Frontal cortex (tissue), 4 donors: ENCODE data around the gene TRNT1. TPM values are rescaled to one million over a fixed set of nuclear protein-coding genes. Genes with fewer than 3 reads are reported as not detected.

Source experiments
- DNase-seq, 2 donors: peaks; one replicate each; pipeline ENCODE4 v3.0.0; 2012; ENCODE audit warnings: low spot score in 2 of 2
- FAIRE-seq: peaks from 2 replicates; lab custom pipeline; 2012; peaks lifted over from hg19 to GRCh38; lab: Jason Lieb, UNC
- small RNA-seq: library from RNA; depleted of rRNA; stranded (forward); fragments of <200 nt; gene quantifications from one replicate; pipeline ENCODE3, GENCODE V24; 2014
- total RNA-seq: library from RNA; depleted of rRNA; stranded (reverse); fragments of >200 nt; gene quantifications from one replicate; pipeline ENCODE4 v1.2.3, GENCODE V29; 2014
- donor health status: control.
- donor health status: control.
- donor health status: control.

The TRNT1 gene
- total RNA-seq, 1 donor from 2014 or later = 70.5 TPM

GRCh38 chr3:3170998-3171397 is 44.3 kb downstream of the TRNT1 start:
- DNase-seq (peak in 1 of 2 donors; percentile 11), FAIRE-seq (peak; percentile 8)

GRCh38 chr3:3172627-3173026 is 45.9 kb downstream of the TRNT1 start:
- no peak for FAIRE-seq
- no peak for DNase-seq

- FAIRE-seq (no peak), DNase-seq (peak in 1 of 2 donors; percentile 28)
These were observed 51.2 kb downstream of the TRNT1 start for GRCh38 chr3:3177861-3178497.

- no peak for DNase-seq
- FAIRE-seq = no peak
These were observed 52.0 kb downstream of the TRNT1 start for GRCh38 chr3:3178498-3179328.

- no peak for FAIRE-seq
These were observed 52.8 kb downstream of the TRNT1 start, which contains the start of gene CRBN for GRCh38 chr3:3179407-3180094. CRBN (minus strand) TSS chr3:3179691; CDS start chr3:3179687, 4 bp downstream.

GRCh38 chr3:3180456-3180855 is 53.7 kb downstream of the TRNT1 start:
- DNase-seq (no peak), FAIRE-seq (no peak)

More at GRCh38 chr3:3179407-3180094, 52.8 kb downstream of the TRNT1 start, which contains the start of gene CRBN:
- DNase-seq = peak; percentile 93 to 94

GRCh38 chr3:3184876-3185275 is 58.1 kb downstream of the TRNT1 start:
- DNase-seq (no peak), FAIRE-seq (no peak)

- FAIRE-seq = no peak
- no peak for DNase-seq
These were observed 62.5 kb downstream of the TRNT1 start for GRCh38 chr3:3189102-3189727.

GRCh38 chr3:3189961-3190360 is 63.2 kb downstream of the TRNT1 start:
- no peak for FAIRE-seq

GRCh38 chr3:3191675-3192285 is 65.0 kb downstream of the TRNT1 start:
- no peak for DNase-seq
- FAIRE-seq = no peak

More at GRCh38 chr3:3189961-3190360, 63.2 kb downstream of the TRNT1 start:
- no peak for DNase-seq

- no peak for DNase-seq
- FAIRE-seq = no peak
These were observed 65.5 kb downstream of the TRNT1 start for GRCh38 chr3:3192286-3192675.

GRCh38 chr3:3194861-3195260 is 68.1 kb downstream of the TRNT1 start:
- DNase-seq (no peak), FAIRE-seq (no peak)

- DNase-seq = no peak
- no peak for FAIRE-seq
These were observed 69.6 kb downstream of the TRNT1 start for GRCh38 chr3:3196148-3196861.

Small RNAs within 50 kb of the gene (small RNA-seq; reads per million reads assigned to genes)
- gene RF00416 = not detected

Other genes starting within 250 kb of the TRNT1 start
- gene IL5RA, start 16.6 kb upstream of the TRNT1 start, total RNA-seq = under 0.01 TPM
- 194 TPM for gene CRBN, start 52.8 kb downstream of the TRNT1 start, total RNA-seq